Smooth muscle cell (in vitro differentiated cells): ENCODE measurements around the gene PCDHGA3. TPM values are rescaled to one million over a fixed set of nuclear protein-coding genes. Genes with fewer than 3 reads are reported as not detected.

Experiments used
- DNase-seq: peaks from one replicate; lab custom pipeline; 2025; ENCODE audit not compliant: unreplicated experiment; lab: John Stamatoyannopoulos, UW
- H2AFZ ChIP-seq: fragments of 200-600 bp; sonication (generic); 2 replicates; pipeline ENCODE4 v1.6.0; 2016; ENCODE audit warnings: antibody characterized with exemption, low read depth, mild to moderate bottlenecking
- H3F3A ChIP-seq: fragments of 200-600 bp; sonication (generic); 2 replicates; pipeline ENCODE4 v1.6.0; 2017; ENCODE audit warnings: antibody characterized with exemption, low read depth
- H3K27ac ChIP-seq: fragments of 200-600 bp; sonication (generic); 2 replicates; pipeline ENCODE4 v1.5.1; 2016; ENCODE audit warnings: low read depth, mild to moderate bottlenecking
- H3K27me3 ChIP-seq: fragments of 200-600 bp; sonication (generic); 2 replicates; pipeline ENCODE4 v1.6.1; 2016; ENCODE audit warnings: low read depth, mild to moderate bottlenecking
- H3K36me3 ChIP-seq: fragments of 200-600 bp; sonication (generic); 2 replicates; pipeline ENCODE4 v1.5.1; 2016; ENCODE audit warnings: low read depth
- H3K4me1 ChIP-seq: fragments of 200-600 bp; sonication (generic); 2 replicates; pipeline ENCODE4 v1.5.1; 2016; ENCODE audit warnings: low read depth
- H3K4me2 ChIP-seq: fragments of 200-600 bp; sonication (generic); 2 replicates; pipeline ENCODE4 v1.6.0; 2016; ENCODE audit warnings: mild to moderate bottlenecking
- H3K4me3 ChIP-seq: fragments of 200-600 bp; sonication (generic); 2 replicates; pipeline ENCODE4 v1.5.1; 2016; ENCODE audit warnings: mild to moderate bottlenecking
- H3K79me2 ChIP-seq: fragments of 200-600 bp; sonication (generic); 2 replicates; pipeline ENCODE4 v1.6.0; 2016; ENCODE audit warnings: low read depth, mild to moderate bottlenecking
- H3K9ac ChIP-seq: fragments of 200-600 bp; sonication (generic); 2 replicates; pipeline ENCODE4 v1.6.0; 2016; ENCODE audit warnings: low read depth
- H3K9me3 ChIP-seq: fragments of 200-600 bp; sonication (generic); replicated peaks from 2 replicates; pipeline ENCODE4 v1.5.1; 2016; ENCODE audit warnings: low read depth
- H4K20me1 ChIP-seq: fragments of 200-600 bp; sonication (generic); 2 replicates; pipeline ENCODE4 v1.6.0; 2016; ENCODE audit warnings: low read depth
- CTCF ChIP-seq: fragments of 200-600 bp; sonication (generic); IDR thresholded peaks from 2 replicates; pipeline ENCODE4 v1.5.1; 2017; ENCODE audit warnings: borderline replicate concordance, mild to moderate bottlenecking, antibody characterized with exemption; ENCODE audit not compliant: insufficient read depth, poor library complexity, severe bottlenecking
- WGBS: methylation state at CpG from one replicate; pipeline ENCODE4 v1.1.7; 2016; ENCODE audit warnings: low lambda C conversion rate; 5-methylcytosine and 5-hydroxymethylcytosine counted together
- polyA plus RNA-seq: library from polyadenylated mRNA; unstranded; fragments of >200 nt; fragmentation: Nextera tagmentation; extraction: Ambion mirVana; gene quantifications from 2 replicates; pipeline ENCODE4 v1.2.1, GENCODE V29; 2016
- total RNA-seq: library from RNA; depleted of rRNA; stranded (reverse); fragments of >200 nt; gene quantifications from 2 replicates; pipeline ENCODE4 v1.2.3, GENCODE V29; 2014

PCDHGA3 gene
- total and polyA plus RNA-seq, 2 experiments from 2014 or later: not detected

- Histone ChIP-seq H3K9me3 (peaks cover 11% of the 10 kb centered on the region), H3F3A (no peaks in the 10 kb centered on the region), H3K27ac (no peak overlapping the region), H3K36me3 (no peaks in the 10 kb centered on the region), H3K9ac (no peak overlapping the region), H3K79me2 (no peaks in the 10 kb centered on the region), H3K4me3 (no peak overlapping the region), H3K27me3 (no peaks in the 10 kb centered on the region), H3K4me1 (no peaks in the 10 kb centered on the region), H3K4me2 (no peak overlapping the region), H2AFZ (no peak overlapping the region), H4K20me1 (no peaks in the 10 kb centered on the region)
- no peak for DNase-seq
- no peak for TF ChIP-seq CTCF
Measured at GRCh38 chr5:141362719-141363118, 19.1 kb downstream of the PCDHGA3 start.

GRCh38 chr5:141363952-141364660 lies 20.5 kb downstream of the PCDHGA3 start, which contains the start of gene PCDHGA5:
Gene PCDHGA5 (plus strand): TSS chr5:141364162. CDS start chr5:141364331, 169 bp downstream.
- H3K79me2 ChIP-seq: no peaks in the 10 kb centered on the region
- no peak for TF ChIP-seq CTCF
- H3F3A ChIP-seq: no peaks in the 10 kb centered on the region
- no peak within 1 kb of the TSS for H3K4me2 ChIP-seq
- DNase-seq: no peak
- H4K20me1 ChIP-seq: no peaks in the 10 kb centered on the region
- H3K36me3 ChIP-seq: no peaks in the 10 kb centered on the region
- H2AFZ ChIP-seq: no peak within 1 kb of the TSS
- no peak within 1 kb of the TSS for H3K4me3 ChIP-seq
- 93% methylated on average over 34 of the region's 34 CpGs for WGBS
- no peaks in the 10 kb centered on the region for H3K4me1 ChIP-seq
- no peak within 1 kb of the TSS for H3K9ac ChIP-seq
- H3K9me3 ChIP-seq: peaks cover 11% of the 10 kb centered on the region
- no peak within 1 kb of the TSS for H3K27ac ChIP-seq
- H3K27me3 ChIP-seq: no peaks in the 10 kb centered on the region

GRCh38 chr5:141366016-141366896 lies 22.6 kb downstream of the PCDHGA3 start:
- Histone ChIP-seq H4K20me1 (no peaks in the 10 kb centered on the region), H3K9ac (no peak overlapping the region), H3K9me3 (peaks cover 11% of the 10 kb centered on the region), H3K4me3 (no peak overlapping the region), H3K4me1 (no peaks in the 10 kb centered on the region), H3K4me2 (no peak overlapping the region), H3K79me2 (no peaks in the 10 kb centered on the region), H3F3A (no peaks in the 10 kb centered on the region), H2AFZ (no peak overlapping the region), H3K27me3 (no peaks in the 10 kb centered on the region), H3K36me3 (no peaks in the 10 kb centered on the region), H3K27ac (no peak overlapping the region)
- no peak for DNase-seq
- 96% methylated on average over 46 of the region's 46 CpGs for WGBS
- TF ChIP-seq CTCF: no peak
